GM12878 (cell line): ENCODE measurements around the gene MBNL1. TPM values are rescaled to one million over a fixed set of nuclear protein-coding genes. Genes with fewer than 3 reads are reported as not detected.

Source experiments
- ATAC-seq: fragments of 200-7000 bp; cut with Tn5 transposase; 3 replicates; pipeline ENCODE4 v1.9.1; 2020; ENCODE audit warnings: mild to moderate bottlenecking, moderate library complexity
- BruUV-seq: library from RNA; stranded (reverse); fragments of 400-500 nt; replicated peaks from 2 replicates; lab custom pipeline; 2021; lab: Mats Ljungman, UMichigan
- CTCF ChIA-PET: fragments of 300-600 bp; sonication (Branson Sonifier 250); formaldehyde crosslinking; extraction: SDS; loops from one replicate; lab custom pipeline; 2021; ENCODE audit warnings: inconsistent platforms; lab: Yijun Ruan, JAX
- POLR2A ChIA-PET: fragments of 350-600 bp; formaldehyde crosslinking; extraction: SDS; loops from one replicate; lab custom pipeline; 2021; ENCODE audit warnings: inconsistent platforms; lab: Charles Lee
- RAD21 ChIA-PET: fragments of 300-600 bp; sonication (Branson Sonifier 250); formaldehyde crosslinking; loops from one replicate; lab custom pipeline; 2023; ENCODE audit warnings: antibody characterized with exemption; ENCODE audit not compliant: unreplicated experiment; lab: Charles Lee
- SMC1A ChIA-PET: fragments of 300-600 bp; sonication (Branson Sonifier 250); formaldehyde crosslinking; loops from one replicate; lab custom pipeline; 2023; ENCODE audit not compliant: unreplicated experiment, uncharacterized antibody; lab: Charles Lee
- DNase-seq: peaks from one replicate; pipeline ENCODE4 v3.0.0-alpha.2; 2011; ENCODE audit warnings: low read depth, low spot score
- FAIRE-seq: peaks from 3 replicates; lab custom pipeline; 2011; peaks lifted over from hg19 to GRCh38; lab: Jason Lieb, UNC
- H2AFZ ChIP-seq: 2 replicates; pipeline ENCODE4 v1.6.0; 2011; ENCODE audit warnings: low read depth, low read length, control low read depth; ENCODE audit not compliant: control insufficient read depth
- H3K27ac ChIP-seq: 2 replicates; pipeline ENCODE4 v1.5.1; 2011; ENCODE audit warnings: control low read depth; ENCODE audit not compliant: control insufficient read depth, insufficient read depth
- H3K27me3 ChIP-seq, 2 experiments: replicated peaks in 1 of 2; 2 replicates each; pipeline versions ENCODE4 v1.6.0 to v1.6.1; 2011; ENCODE audit warnings: low read length in 1 of 2; ENCODE audit not compliant: control insufficient read depth in 2 of 2, insufficient read depth in 2 of 2
- H3K36me3 ChIP-seq, 2 experiments: 2 replicates each; pipeline ENCODE4 v1.5.1; 2011; ENCODE audit warnings: low read length in 1 of 2; ENCODE audit not compliant: control insufficient read depth in 2 of 2, insufficient read depth in 2 of 2
- H3K4me1 ChIP-seq: 2 replicates; pipeline ENCODE4 v1.6.1; 2011; ENCODE audit warnings: mild to moderate bottlenecking, low read length, moderate library complexity, mixed read lengths; ENCODE audit not compliant: control insufficient read depth, insufficient read depth
- H3K4me2 ChIP-seq: 2 replicates; pipeline ENCODE4 v1.6.0; 2011; ENCODE audit warnings: control low read depth; ENCODE audit not compliant: control insufficient read depth, insufficient read depth
- H3K4me3 ChIP-seq: fragments of 200-600 bp; sonication (generic); 2 replicates; pipeline ENCODE4 v1.5.1; 2016
- H3K79me2 ChIP-seq: 2 replicates; pipeline ENCODE4 v1.6.0; 2011; ENCODE audit warnings: low read length; ENCODE audit not compliant: control insufficient read depth, insufficient read depth
- H3K9ac ChIP-seq: 2 replicates; pipeline ENCODE4 v1.8.0; 2011; ENCODE audit warnings: low read length, control low read depth, mixed read lengths; ENCODE audit not compliant: control insufficient read depth, insufficient read depth
- H3K9me3 ChIP-seq: replicated peaks from 3 replicates; pipeline ENCODE4 v1.5.1; 2011; ENCODE audit warnings: mild to moderate bottlenecking, low read length; ENCODE audit not compliant: control insufficient read depth, insufficient read depth
- H4K20me1 ChIP-seq: 2 replicates; pipeline ENCODE4 v1.6.0; 2011; ENCODE audit not compliant: control insufficient read depth, insufficient read depth
- BACH1 ChIP-seq: fragments of 450-650 bp; IDR thresholded peaks from 2 replicates; pipeline ENCODE4 v1.6.1; 2017; ENCODE audit warnings: mild to moderate bottlenecking, borderline replicate concordance
- BHLHE40 ChIP-seq, 2 experiments: fragments of 450-650 bp in 1 of 2; IDR thresholded peaks; 2 replicates each; pipeline ENCODE4 v1.6.1; 2011 to 2017; ENCODE audit warnings: low read depth in 2 of 2, borderline replicate concordance in 1 of 2, improper control_type of control experiment in 1 of 2, low read length in 1 of 2, mild to moderate bottlenecking in 1 of 2
- CREM ChIP-seq: IDR thresholded peaks from 2 replicates; pipeline ENCODE4 v1.6.1; 2014; ENCODE audit warnings: antibody characterized with exemption, low read depth
- IRF4 ChIP-seq: IDR thresholded peaks from 2 replicates; pipeline ENCODE4 v1.6.1; 2011; ENCODE audit warnings: low read depth, low read length
- NFXL1 ChIP-seq: fragments of 450-650 bp; IDR thresholded peaks from 2 replicates; pipeline ENCODE4 v1.6.1; 2017; ENCODE audit warnings: antibody characterized with exemption, mild to moderate bottlenecking, borderline replicate concordance
- PAX5 ChIP-seq: IDR thresholded peaks from 2 replicates; pipeline ENCODE4 v1.6.1; 2011; ENCODE audit warnings: low read depth, low read length, borderline replicate concordance
- PML ChIP-seq: IDR thresholded peaks from 2 replicates; pipeline ENCODE4 v1.6.1; 2012; ENCODE audit warnings: low read length, inconsistent platforms
- RBBP5 ChIP-seq: fragments of 200-600 bp; sonication (generic); conservative IDR thresholded peaks from 2 replicates; pipeline ENCODE4 v1.6.1; 2016
- RELA ChIP-seq: fragments of 450-650 bp; IDR thresholded peaks from 2 replicates; pipeline ENCODE4 v1.8.0; 2014; ENCODE audit warnings: borderline replicate concordance; ENCODE audit not compliant: partially characterized antibody
- RUNX3 ChIP-seq: IDR thresholded peaks from 2 replicates; pipeline ENCODE4 v1.6.1; 2012; ENCODE audit warnings: low read length, inconsistent platforms
- WGBS: methylation state at CpG from one replicate; pipeline ENCODE4 v1.1.6; 2016; ENCODE audit warnings: low lambda C conversion rate; ENCODE audit not compliant: insufficient replicate concordance, insufficient coverage; ENCODE audit errors: missing lambda C conversion rate; 5-methylcytosine and 5-hydroxymethylcytosine counted together
- in situ Hi-C: fragments of 300-500 bp; cut with MboI; formaldehyde crosslinking; loops from 9 replicates; pipeline ENCODE4 v1.14.3; 2018; ENCODE audit warnings: mixed read lengths
- intact Hi-C: fragments of 100-400 bp; cut with micrococcal nuclease; formaldehyde crosslinking; loops from one replicate; pipeline ENCODE4 v1.14.2; 2022; ENCODE audit not compliant: unreplicated experiment
- polyA plus RNA-seq, 11 experiments: library from polyadenylated mRNA; depleted of rRNA in 4 of 11; unstranded in 6 of 11; stranded (reverse) in 5 of 11; fragments of >200 nt; fragmentation: Nextera tagmentation in 4 of 11; fragmentation: Illumina TruSeq in 1 of 11; extraction: Ambion mirVana in 4 of 11; extraction: Trizol in 1 of 11; gene quantifications; 1 replicate in 1 of 11; 2 replicates in 10 of 11; pipeline versions ENCODE4 v1.2.1 to v1.2.3, GENCODE V29; 2011 to 2016; ENCODE audit warnings: inconsistent platforms in 2 of 11, missing spikeins in 2 of 11, low read depth in 1 of 11
- total RNA-seq, 4 experiments: library from RNA; depleted of rRNA in 3 of 4; stranded (reverse); fragments of >200 nt in 3 of 4; fragmentation: Illumina TruSeq in 1 of 4; extraction: Trizol in 1 of 4; gene quantifications; 2 replicates each; pipeline versions ENCODE4 v1.2.1 to v1.2.3, GENCODE V29; 2013 to 2021
- TF ChIP-seq, protein P1 (sequence below): fragments of 450-650 bp; formaldehyde crosslinking; IDR thresholded peaks from 2 replicates; pipeline ENCODE4 v1.4.0; 2022; ENCODE audit warnings: mild to moderate bottlenecking, moderate library complexity
- TF ChIP-seq, protein P2 (sequence below): fragments of 450-650 bp; IDR thresholded peaks from 2 replicates; pipeline ENCODE4 v1.6.1; 2017; ENCODE audit warnings: mild to moderate bottlenecking, moderate library complexity

Gene MBNL1
- total and polyA plus RNA-seq, 10 of the 15 experiments (the other 5 are each of a cell fraction or from before 2014, with no cell fraction given), result 59.6 to 337 (median 143) TPM

- no TSS peak for BruUV-seq
- CTCF ChIA-PET, result interaction anchor here (1.4 to 1.8 kb wide), 2 partner anchors 9 to 17 kb away, joined by 9 to 10 read pairs; no protein-coding TSS in a partner anchor
- RAD21 ChIA-PET, result interaction anchor here (1.0 to 2.3 kb wide), 5 partner anchors 11 to 321 kb away, joined by 3 to 8 read pairs (median 4); no protein-coding TSS in a partner anchor
- 100% methylated on average over 1 of the region's 1 CpG for WGBS
- Histone ChIP-seq H3K4me1 (no peaks in the 10 kb centered on the region), H3K27me3 (no peaks in the 10 kb centered on the region), H2AFZ (no peak overlapping the region), H3K9me3 (no peaks in the 10 kb centered on the region; the same call in 1 of the 3 replicates), H3K27ac (no peak overlapping the region), H3K36me3 (peaks cover 2 to 27% of the 10 kb centered on the region in 2 experiments; a peak in 3 of 4 replicates), H4K20me1 (peaks cover 3% of the 10 kb centered on the region; the same call in 1 of the 2 replicates), H3K79me2 (peaks cover 68% of the 10 kb centered on the region), H3K9ac (no peak overlapping the region), H3K4me3 (no peak overlapping the region), H3K4me2 (no peak overlapping the region)
- POLR2A ChIA-PET, result interaction anchor here (1.6 kb wide), 1 partner anchor 12 kb away, joined by 3 read pairs; no protein-coding TSS in a partner anchor
- no peak for FAIRE-seq
- in situ Hi-C loops, result no loop called here
- intact Hi-C loops, result no loop called here
- DNase-seq, result no peak
- SMC1A ChIA-PET, result interaction anchor here (0.5 to 4.6 kb wide), 10 partner anchors 9 to 209 kb away, joined by 3 to 38 read pairs (median 4); no protein-coding TSS in a partner anchor
- no peak for ATAC-seq
- TF ChIP-seq PAX5 (no peak), PML (no peak), NFXL1 (no peak), RBBP5 (no peak), IRF4 (no peak), CREM (no peak), RELA (no peak), BHLHE40 (IDR thresholded peaks at IDR 0.05; ENCODE audit: borderline replicate concordance in 1 of 2, low read depth in 2 of 2, low read length in 1 of 2) (no peak), BACH1 (no peak), RUNX3 (no peak)
- TF ChIP-seq, protein P1, sequence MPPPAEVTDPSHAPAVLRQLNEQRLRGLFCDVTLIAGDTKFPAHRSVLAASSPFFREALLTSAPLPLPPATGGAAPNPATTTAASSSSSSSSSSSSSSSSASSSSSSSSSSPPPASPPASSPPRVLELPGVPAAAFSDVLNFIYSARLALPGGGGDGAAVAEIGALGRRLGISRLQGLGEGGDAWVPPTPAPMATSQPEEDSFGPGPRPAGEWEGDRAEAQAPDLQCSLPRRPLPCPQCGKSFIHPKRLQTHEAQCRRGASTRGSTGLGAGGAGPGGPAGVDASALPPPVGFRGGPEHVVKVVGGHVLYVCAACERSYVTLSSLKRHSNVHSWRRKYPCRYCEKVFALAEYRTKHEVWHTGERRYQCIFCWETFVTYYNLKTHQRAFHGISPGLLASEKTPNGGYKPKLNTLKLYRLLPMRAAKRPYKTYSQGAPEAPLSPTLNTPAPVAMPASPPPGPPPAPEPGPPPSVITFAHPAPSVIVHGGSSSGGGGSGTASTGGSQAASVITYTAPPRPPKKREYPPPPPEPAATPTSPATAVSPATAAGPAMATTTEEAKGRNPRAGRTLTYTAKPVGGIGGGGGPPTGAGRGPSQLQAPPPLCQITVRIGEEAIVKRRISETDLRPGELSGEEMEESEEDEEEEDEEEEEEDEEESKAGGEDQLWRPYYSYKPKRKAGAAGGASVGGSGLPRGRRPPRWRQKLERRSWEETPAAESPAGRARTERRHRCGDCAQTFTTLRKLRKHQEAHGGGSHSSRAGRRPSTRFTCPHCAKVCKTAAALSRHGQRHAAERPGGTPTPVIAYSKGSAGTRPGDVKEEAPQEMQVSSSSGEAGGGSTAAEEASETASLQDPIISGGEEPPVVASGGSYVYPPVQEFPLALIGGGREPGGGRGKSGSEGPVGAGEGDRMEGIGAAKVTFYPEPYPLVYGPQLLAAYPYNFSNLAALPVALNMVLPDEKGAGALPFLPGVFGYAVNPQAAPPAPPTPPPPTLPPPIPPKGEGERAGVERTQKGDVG (CRISPR knock-in tag), result no peak
- TF ChIP-seq, protein P2, sequence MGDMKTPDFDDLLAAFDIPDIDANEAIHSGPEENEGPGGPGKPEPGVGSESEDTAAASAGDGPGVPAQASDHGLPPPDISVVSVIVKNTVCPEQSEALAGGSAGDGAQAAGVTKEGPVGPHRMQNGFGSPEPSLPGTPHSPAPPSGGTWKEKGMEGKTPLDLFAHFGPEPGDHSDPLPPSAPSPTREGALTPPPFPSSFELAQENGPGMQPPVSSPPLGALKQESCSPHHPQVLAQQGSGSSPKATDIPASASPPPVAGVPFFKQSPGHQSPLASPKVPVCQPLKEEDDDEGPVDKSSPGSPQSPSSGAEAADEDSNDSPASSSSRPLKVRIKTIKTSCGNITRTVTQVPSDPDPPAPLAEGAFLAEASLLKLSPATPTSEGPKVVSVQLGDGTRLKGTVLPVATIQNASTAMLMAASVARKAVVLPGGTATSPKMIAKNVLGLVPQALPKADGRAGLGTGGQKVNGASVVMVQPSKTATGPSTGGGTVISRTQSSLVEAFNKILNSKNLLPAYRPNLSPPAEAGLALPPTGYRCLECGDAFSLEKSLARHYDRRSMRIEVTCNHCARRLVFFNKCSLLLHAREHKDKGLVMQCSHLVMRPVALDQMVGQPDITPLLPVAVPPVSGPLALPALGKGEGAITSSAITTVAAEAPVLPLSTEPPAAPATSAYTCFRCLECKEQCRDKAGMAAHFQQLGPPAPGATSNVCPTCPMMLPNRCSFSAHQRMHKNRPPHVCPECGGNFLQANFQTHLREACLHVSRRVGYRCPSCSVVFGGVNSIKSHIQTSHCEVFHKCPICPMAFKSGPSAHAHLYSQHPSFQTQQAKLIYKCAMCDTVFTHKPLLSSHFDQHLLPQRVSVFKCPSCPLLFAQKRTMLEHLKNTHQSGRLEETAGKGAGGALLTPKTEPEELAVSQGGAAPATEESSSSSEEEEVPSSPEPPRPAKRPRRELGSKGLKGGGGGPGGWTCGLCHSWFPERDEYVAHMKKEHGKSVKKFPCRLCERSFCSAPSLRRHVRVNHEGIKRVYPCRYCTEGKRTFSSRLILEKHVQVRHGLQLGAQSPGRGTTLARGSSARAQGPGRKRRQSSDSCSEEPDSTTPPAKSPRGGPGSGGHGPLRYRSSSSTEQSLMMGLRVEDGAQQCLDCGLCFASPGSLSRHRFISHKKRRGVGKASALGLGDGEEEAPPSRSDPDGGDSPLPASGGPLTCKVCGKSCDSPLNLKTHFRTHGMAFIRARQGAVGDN, result no peak
Measured at GRCh38 chr3:152392272-152392880, 123.6 kb downstream of the MBNL1 start.
